Duodenal mucosa (tissue), 2 donors: Measurements from ENCODE around the gene TIMM17B.
"Not testable (repeated sequence)": the region's sequence is repeated elsewhere in the genome, so short reads cannot be mapped to it uniquely, and the experiment has no call there.

Experiments used
- H3K27ac ChIP-seq: one replicate; pipeline ENCODE4 v1.7.0; 2013; ENCODE audit warnings: low read depth, low read length
- H3K27me3 ChIP-seq, 2 donors: one replicate each; pipeline ENCODE4 v1.7.0; 2013; ENCODE audit warnings: low read length in 2 of 2, control low read depth in 1 of 2; ENCODE audit not compliant: insufficient read depth in 2 of 2, control insufficient read depth in 1 of 2
- H3K36me3 ChIP-seq, 2 donors: one replicate each; pipeline ENCODE4 v1.7.0; 2013; ENCODE audit warnings: low read length in 2 of 2, control low read depth in 1 of 2; ENCODE audit not compliant: insufficient read depth in 2 of 2, control insufficient read depth in 1 of 2
- H3K4me1 ChIP-seq, 2 donors: one replicate each; pipeline ENCODE4 v1.7.0; 2013; ENCODE audit warnings: low read length in 2 of 2, control low read depth in 1 of 2; ENCODE audit not compliant: insufficient read depth in 2 of 2, control insufficient read depth in 1 of 2
- H3K4me3 ChIP-seq, 2 donors: one replicate each; pipeline ENCODE4 v1.7.0; 2013; ENCODE audit warnings: low read length in 2 of 2, low read depth in 1 of 2
- H3K9ac ChIP-seq, 2 donors: one replicate each; pipeline ENCODE4 v1.7.0; 2013; ENCODE audit warnings: low read length in 2 of 2, low read depth in 1 of 2
- H3K9me3 ChIP-seq, 2 donors: one replicate each; pipeline ENCODE4 v1.7.0; 2013; ENCODE audit warnings: low read length in 2 of 2, control low read depth in 1 of 2; ENCODE audit not compliant: control insufficient read depth in 1 of 2

TIMM17B gene

DNA sequence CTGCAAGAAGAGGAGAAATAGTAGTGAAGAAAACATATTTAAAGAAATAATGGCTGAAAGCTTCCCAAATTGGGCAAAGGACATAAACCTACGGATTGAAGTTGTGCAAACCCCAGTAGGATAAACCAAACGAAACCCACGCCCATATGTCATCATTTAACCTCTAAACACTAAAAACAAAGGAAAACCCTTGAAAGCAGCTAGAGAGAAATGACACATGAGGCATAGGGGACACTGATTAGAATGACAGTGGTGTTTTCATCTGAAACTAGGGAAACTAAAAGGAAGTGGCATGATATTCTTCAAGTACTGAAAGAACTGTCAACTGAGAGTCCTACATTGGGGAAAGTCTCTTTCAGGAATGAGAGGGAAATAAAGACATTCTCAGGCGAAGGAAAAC lies 20.6 kb downstream of the TIMM17B start:
- H3K4me3 ChIP-seq, H3K4me1 ChIP-seq, H3K27me3 ChIP-seq, H3K9me3 ChIP-seq, H3K9ac ChIP-seq, H3K36me3 ChIP-seq, H3K27ac ChIP-seq: not testable (repeated sequence)

DNA sequence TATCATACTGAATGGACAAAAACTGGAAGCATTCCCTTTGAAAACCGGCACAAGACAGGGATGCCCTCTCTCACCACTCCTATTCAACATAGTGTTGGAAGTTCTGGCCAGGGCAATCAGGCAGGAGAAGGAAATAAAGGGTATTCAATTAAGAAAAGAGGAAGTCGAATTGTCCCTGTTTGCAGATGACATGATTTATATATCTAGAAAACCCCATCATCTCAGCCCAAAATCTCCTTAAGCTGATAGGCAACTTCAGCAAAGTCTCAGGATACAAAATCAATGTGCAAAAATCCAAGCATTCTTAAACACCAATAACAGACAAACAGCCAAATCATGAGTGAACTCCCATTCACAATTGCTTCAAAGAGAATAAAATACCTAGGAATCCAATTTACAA lies 25.6 kb downstream of the TIMM17B start:
- H3K4me3 ChIP-seq, H3K36me3 ChIP-seq: not testable (repeated sequence)

DNA sequence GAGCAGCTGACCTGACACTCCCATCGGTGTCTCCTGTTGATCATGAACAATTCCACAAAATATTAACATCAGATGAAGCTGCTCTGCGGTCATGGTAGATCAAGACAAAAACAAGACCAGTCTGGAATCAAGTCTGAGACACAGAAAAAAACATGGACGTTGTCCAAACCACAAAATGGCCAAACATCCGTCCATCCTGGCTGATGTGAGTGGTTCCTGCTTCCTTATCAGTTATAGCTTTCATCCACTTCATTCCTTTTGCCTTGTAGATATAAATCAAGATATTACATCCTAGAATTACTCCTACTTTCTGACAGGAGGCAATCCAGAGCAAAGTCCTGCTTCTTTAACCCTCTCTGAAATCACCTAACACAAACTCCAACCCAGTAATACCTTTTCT lies 33.4 kb downstream of the TIMM17B start:
- Histone ChIP-seq H3K9me3 (no peaks in the 10 kb centered on the region), H3K27me3 (no peaks in the 10 kb centered on the region), H3K4me3 (no peak overlapping the region), H3K36me3 (no peaks in the 10 kb centered on the region), H3K9ac (no peak overlapping the region), H3K4me1 (no peaks in the 10 kb centered on the region), H3K27ac (no peak overlapping the region)

More for the DNA sequence above, 25.6 kb downstream of the TIMM17B start:
- not testable (repeated sequence) for H3K27me3 ChIP-seq, H3K27ac ChIP-seq, H3K4me1 ChIP-seq, H3K9me3 ChIP-seq, H3K9ac ChIP-seq

DNA sequence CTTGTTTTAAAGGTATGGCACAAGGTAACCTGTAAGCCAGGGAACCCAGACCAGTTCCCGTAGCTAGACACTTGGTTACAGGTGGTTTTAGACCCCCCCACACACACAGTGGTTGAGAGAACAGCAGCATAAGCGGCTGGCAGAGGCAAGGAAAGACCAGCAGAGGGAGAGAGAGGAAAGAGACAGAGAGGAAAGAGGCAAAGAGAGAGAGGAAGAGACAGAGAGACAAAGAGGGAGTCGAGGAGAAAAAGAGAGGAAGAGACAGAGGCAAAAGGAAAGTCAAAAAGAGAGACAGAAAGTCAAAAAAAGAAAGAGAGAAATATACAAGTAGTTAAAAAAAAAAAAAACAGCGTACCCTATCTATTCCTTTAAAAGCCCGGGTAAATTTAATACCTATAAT lies 42.7 kb downstream of the TIMM17B start:
- H3K36me3 ChIP-seq, result no peaks in the 10 kb centered on the region

DNA sequence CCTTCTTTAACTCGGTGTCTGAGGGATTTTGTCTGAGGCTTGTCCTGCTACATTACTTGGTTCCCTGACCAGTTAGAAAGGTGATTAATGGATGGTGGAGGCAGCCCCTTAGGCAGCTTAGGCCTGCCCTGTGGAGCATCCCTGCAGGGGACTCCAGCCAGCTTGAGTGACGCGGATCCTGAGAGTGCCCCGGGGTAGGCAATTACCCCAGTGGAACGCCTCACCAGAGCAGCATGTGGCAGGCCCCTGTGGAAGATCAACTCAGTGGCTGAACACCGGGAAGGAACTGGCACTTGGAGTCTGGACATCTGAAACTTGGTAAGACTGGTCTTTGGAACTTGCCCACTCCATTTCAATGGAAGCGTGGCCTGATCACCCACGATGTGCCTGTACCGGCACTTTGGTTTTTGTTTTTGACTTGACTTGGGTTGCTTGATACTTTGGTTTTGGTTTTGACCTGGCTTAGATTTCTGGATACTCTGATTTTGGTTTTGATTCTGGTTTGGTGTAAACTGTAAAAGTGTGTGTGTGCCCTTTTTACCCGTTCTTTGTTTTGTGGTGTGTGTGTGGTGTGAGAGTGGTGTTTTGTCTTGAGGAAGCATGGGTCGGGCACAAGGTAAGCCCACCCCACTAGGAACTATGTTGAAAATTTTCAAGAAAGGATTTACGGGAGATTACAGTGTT lies 43.3 kb downstream of the TIMM17B start:
- H3K27me3 ChIP-seq, H3K4me1 ChIP-seq, H3K27ac ChIP-seq, H3K9ac ChIP-seq, H3K36me3 ChIP-seq, H3K4me3 ChIP-seq, H3K9me3 ChIP-seq: not testable (repeated sequence)

More for the DNA sequence above, 42.7 kb downstream of the TIMM17B start:
- H3K9me3 ChIP-seq, result no peaks in the 10 kb centered on the region
- H3K27me3 ChIP-seq, result no peaks in the 10 kb centered on the region
- H3K27ac ChIP-seq, result no peak overlapping the region
- H3K4me3 ChIP-seq, result no peak overlapping the region
- no peak overlapping the region for H3K9ac ChIP-seq
- no peaks in the 10 kb centered on the region for H3K4me1 ChIP-seq

DNA sequence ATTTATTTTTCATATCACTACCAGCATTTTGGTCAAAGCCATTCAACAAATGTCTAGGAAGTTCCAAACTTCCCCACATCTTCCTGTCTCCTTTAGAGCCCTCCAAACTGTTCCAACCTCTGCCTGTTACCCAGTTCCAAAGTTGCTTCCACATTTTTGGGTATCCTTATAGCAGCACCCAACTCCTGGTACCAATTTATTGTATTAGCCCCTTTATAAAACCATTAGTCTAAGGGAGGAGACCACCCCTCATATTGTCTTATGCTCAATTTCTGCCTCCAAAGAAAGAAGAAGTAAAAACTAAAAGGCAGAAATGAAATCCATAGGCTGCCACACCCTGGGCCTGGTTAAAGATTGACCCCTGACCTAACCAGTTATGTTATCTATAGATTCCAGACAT lies 44.1 kb downstream of the TIMM17B start:
- not testable (repeated sequence) for H3K9me3 ChIP-seq, H3K36me3 ChIP-seq, H3K27ac ChIP-seq, H3K27me3 ChIP-seq, H3K4me1 ChIP-seq, H3K9ac ChIP-seq, H3K4me3 ChIP-seq

DNA sequence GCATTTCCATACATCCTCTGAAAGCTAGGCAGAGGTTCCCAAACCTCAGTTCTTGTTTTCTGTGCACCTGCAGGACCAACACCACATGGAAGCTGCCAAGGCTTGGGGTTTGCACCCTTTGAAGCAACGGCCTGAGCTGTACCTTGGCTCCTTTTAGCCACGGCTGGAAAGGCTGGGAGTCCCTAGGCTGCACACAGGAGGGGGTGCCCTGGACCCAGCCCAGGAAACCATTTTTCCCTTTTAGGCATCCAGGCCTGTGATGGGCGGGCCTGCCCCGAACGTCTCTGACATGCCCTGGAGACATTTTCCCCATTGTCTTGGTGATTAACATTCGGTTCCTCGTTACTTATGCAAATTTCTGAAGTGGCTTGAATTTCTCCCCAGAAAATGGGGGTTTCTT lies 44.7 kb downstream of the TIMM17B start:
- Histone ChIP-seq H3K27ac (no peak overlapping the region), H3K9ac (no peak overlapping the region), H3K36me3 (no peaks in the 10 kb centered on the region), H3K9me3 (no peaks in the 10 kb centered on the region), H3K4me3 (no peak overlapping the region), H3K4me1 (no peaks in the 10 kb centered on the region), H3K27me3 (no peaks in the 10 kb centered on the region)

DNA sequence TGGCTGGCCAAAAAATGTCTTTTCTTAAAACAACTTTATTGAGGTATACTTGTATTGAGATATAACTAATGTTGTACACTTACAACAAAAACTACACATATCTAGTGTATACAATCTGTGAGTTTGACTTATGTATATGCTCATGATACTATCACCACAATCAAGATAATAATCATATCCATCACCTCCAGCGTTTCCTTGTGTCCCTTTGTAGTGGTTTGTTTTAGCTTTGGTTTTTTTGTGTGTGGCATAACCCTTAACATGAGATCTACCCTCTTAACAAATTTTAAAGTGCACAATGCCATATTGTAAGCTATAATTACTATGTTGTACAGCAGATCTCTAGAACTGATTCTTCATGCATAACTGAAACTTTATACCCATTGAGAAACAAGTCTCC lies 48.7 kb downstream of the TIMM17B start:
- Histone ChIP-seq H3K36me3 (no peaks in the 10 kb centered on the region), H3K4me3 (no peak overlapping the region), H3K4me1 (no peaks in the 10 kb centered on the region), H3K27ac (no peak overlapping the region), H3K9ac (no peak overlapping the region), H3K27me3 (no peaks in the 10 kb centered on the region), H3K9me3 (no peaks in the 10 kb centered on the region)
